GM19239 (cell line): ENCODE results near the gene RERGL.
"Not testable (repeated sequence)": the region's sequence is repeated elsewhere in the genome, so short reads cannot be mapped to it uniquely, and the experiment has no call there.

Source experiments
- DNase-seq: peaks from one replicate; pipeline ENCODE4 v3.0.0; 2011; ENCODE audit warnings: low spot score; ENCODE audit not compliant: insufficient read length
- FAIRE-seq: peaks from 2 replicates; lab custom pipeline; 2011; peaks lifted over from hg19 to GRCh38; lab: Jason Lieb, UNC

Gene RERGL

DNA sequence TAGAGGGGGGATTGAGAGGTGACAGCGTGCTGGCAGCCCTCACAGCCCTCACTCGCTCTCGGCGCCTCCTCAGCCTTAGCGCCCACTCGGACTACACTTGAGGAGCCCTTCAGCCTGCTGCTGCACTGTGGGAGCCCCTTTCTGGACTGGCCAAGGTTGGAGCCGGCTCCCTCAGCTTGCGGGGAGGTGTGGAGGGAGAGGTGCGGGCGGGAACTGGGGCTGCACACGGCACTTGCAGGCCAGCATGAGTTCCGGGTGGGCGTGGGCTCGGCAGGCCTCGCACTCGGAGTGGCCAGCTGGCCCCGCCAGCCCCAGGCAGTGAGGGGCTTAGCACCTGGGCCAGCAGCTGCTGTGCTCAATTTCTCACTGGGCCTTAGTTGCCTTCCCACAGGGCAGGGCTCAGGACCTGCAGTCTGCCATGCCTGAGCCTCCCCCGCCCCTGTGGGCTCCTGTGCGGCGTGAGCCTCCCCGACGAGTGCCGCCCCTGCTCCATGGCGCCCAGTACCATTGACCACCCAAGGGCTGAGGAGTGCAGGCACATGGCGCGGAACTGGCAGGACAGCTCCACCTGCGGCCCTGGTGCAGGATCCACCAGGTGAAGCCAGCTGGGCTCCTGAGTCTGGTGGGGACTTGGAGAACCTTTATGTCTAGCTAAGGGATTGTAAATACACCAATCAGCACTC is 49.8 kb downstream of the RERGL start:
- not testable (repeated sequence) for FAIRE-seq, DNase-seq
